Fibroblast of villous mesenchyme (primary cell): ENCODE data around the gene PRPS1. TPM values are rescaled to one million over a fixed set of nuclear protein-coding genes. Genes with fewer than 3 reads are reported as not detected.

Experiments used
- DNase-seq: peaks from one replicate; pipeline ENCODE4 v3.0.0-alpha.2; 2010; ENCODE audit warnings: low read depth
- H3K4me3 ChIP-seq: 2 replicates; pipeline ENCODE4 v1.5.1; 2011; ENCODE audit warnings: low read depth, mild to moderate bottlenecking, low read length
- total RNA-seq: library from RNA; depleted of rRNA; stranded (reverse); fragments of >200 nt; gene quantifications from 2 replicates; pipeline ENCODE4 v1.2.3, GENCODE V29; 2012
- TF ChIP-seq, protein P1 (sequence below): IDR thresholded peaks from 2 replicates; pipeline ENCODE4 v1.5.1; 2012; ENCODE audit warnings: low read depth, mild to moderate bottlenecking, low read length; ENCODE audit not compliant: insufficient read depth

PRPS1 gene
- total RNA-seq, 1 donor = 76.9 TPM

DNA sequence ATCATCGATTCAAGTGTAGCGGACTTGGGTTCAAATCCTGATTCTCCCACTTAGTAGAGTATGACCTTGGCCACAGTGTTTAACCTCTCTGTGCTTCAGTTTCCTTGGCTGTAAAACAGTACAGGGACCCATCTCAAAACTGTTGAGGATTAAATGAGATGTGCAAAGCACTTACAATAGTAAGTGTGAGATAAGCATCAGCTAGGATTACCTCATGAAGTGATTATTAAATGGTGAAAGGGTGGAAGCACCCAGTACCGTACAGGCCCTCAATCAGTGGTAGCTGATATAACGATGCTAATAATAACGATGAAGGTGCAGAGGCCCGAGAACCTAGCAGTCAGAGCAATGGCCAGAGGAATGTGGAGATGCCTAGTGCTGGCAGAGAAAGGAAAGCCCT lies 45.1 kb downstream of the PRPS1 start:
- DNase-seq = peak; percentile 34

DNA sequence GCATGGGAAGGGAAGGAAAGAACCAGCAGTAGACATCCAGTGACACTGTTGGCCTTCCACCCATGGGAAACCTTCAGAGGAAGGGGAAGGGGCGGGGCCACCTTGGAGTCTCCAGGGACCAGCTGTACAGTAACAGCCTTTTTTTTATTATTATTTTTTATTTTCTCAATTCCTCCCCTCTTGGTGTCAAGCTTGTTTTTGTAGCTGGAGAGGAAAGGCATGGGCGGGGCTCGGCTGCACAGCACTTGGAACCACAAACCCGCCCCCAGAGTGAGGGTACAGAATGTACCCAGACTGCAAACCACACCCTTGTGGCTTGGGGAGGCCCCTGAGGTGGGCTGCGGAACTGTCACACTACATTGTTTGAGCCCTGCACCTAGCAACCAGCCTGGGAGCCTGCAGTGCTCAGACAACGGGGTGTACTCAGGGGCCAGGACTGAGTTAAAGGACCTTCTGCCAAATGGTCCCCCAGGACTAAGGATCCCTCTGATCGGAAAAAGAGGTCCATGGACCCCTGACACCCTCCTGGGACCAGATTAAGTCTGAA lies 45.7 kb downstream of the PRPS1 start:
- H3K4me3 ChIP-seq = peak overlapping the region; percentile 40
- peak; percentile 95 for DNase-seq
- TF ChIP-seq, protein P1, sequence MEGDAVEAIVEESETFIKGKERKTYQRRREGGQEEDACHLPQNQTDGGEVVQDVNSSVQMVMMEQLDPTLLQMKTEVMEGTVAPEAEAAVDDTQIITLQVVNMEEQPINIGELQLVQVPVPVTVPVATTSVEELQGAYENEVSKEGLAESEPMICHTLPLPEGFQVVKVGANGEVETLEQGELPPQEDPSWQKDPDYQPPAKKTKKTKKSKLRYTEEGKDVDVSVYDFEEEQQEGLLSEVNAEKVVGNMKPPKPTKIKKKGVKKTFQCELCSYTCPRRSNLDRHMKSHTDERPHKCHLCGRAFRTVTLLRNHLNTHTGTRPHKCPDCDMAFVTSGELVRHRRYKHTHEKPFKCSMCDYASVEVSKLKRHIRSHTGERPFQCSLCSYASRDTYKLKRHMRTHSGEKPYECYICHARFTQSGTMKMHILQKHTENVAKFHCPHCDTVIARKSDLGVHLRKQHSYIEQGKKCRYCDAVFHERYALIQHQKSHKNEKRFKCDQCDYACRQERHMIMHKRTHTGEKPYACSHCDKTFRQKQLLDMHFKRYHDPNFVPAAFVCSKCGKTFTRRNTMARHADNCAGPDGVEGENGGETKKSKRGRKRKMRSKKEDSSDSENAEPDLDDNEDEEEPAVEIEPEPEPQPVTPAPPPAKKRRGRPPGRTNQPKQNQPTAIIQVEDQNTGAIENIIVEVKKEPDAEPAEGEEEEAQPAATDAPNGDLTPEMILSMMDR = no peak

More for the DNA sequence above, 45.1 kb downstream of the PRPS1 start:
- H3K4me3 ChIP-seq = no peak overlapping the region
- TF ChIP-seq, protein P1 = no peak

DNA sequence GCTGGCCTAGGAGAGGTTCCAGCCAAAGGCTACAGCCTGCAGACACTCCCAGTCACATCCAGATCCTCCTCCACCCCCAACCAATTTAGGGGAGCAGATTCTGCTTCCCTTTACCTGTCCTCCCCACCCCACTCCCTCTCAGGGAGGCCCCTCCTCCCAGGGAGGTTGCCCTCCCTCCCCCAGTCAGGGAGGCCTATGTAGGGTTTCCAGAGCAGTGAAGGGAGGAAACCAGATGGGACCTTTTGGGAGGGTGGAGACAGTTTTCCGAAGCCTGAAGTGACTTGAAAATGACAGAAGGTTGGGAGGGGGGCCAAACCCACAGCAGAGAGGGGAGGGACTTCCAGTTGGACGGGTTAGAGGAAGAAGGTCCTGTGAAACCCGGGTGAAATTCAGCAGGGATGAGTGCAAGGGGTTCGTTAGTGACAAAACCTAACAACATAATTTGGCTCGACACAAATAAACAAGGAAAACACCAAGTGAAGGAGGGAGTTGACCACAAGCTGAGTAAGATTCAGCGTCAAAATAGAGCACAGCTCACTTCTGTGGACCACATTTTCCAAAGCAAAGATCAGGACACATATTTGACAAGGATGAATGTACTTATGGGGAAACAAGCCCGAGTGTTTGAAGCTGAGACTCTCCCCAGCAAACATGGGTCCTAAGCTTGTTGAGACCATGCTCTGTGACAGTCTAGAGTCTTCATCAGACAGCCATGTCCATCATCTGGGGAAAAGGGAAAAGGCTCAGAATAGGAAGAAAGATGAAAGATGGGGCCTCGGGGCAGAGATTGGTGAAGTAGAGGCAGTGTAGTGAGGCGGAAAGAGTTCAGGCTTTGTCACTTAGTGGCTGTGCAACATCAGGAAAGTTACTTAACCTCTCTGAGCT lies 46.4 kb downstream of the PRPS1 start:
- peak overlapping the region; percentile 83 for H3K4me3 ChIP-seq
- TF ChIP-seq, protein P1 = no peak
- peak; percentile 94 for DNase-seq

DNA sequence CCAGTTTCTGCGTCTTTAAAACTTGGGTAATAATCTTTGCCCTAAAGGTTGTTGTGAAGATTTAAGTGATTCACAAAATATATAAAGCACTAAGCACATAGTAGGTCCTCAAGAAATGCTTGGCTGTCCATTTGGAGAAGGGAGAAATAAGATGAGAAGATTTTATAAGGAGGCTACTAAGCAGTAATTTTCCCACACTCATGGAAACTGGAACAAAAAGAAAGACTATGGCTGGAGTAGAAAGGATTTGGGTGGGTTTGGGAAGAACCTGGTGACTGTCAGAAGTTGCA lies 47.0 kb downstream of the PRPS1 start:
- peak overlapping the region; percentile 83 for H3K4me3 ChIP-seq
- TF ChIP-seq, protein P1 = no peak
- DNase-seq = no peak

DNA sequence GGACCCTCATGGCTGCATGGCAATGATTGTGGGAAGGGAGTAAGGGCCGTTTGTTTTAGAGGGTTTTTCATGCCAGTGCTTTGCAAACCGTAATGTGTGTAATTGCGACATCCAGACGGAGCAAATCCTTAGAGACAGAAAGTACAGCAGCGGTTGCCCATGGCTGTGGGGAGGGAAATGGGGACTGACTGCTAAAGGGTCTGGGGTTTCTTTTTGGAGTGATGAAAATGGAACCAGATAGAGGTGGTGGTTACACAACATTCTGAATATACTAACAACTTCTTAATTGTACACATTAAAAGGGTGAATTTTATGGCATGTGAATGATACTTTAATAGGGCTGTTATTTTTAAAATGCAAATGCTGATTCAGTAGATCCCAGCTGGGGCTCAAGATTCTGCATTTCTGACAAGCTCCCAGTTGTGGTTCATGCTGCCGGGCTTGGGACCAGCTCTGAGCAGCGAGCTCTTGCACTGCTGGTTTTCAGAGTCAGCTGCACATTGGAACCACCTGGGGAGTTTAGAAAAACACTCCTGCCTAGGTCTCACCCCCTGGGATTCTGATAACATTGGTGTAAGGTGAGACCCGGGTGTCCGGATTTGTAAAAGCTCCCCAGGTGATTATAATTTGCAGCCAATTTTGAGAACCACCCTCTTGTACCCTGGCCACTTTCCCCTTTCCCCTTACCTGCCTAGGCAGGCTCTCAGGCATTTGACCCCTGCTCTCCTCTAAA lies 47.7 kb downstream of the PRPS1 start:
- DNase-seq = peak; percentile 87
- TF ChIP-seq, protein P1 = no peak
- H3K4me3 ChIP-seq = peak overlapping the region; percentile 83

DNA sequence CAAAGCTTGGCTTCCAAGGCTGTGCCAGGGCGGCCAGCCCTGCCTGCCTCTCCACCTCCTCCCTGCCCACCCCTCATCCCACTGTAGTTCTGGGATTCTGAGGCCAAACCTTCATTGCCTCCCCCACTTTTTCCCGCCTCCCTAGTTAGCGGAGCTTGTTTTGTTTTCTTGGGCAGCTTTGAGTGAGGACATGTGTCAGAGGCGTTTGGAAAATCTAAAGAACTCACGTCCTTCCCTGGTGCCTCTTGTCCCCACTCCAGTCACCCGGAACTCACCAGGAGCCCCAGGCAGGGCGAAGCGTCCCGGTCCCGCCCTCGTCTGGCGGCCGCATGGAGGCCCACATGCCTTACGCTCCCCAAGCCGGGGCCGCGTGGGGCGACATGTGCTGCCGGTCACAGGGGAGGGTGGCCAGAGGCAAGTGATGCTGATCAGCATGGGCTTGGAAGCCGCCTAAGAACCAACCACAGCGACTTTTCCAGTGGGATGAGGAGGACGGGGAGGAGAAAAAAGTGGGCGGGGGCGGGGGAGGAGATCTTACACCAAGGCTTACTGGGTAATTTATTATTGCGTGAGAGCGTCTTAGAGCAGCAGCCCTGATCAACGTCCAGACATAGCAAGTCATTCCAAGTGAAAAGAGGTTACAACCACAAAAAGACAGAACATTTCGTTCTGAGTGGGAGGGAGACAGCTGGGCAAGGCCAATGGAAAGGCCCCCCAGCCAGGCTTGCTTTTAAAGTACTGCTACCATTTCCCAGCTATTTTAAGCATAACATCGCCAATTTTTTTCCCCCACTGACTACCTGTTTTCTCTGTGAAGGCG lies 48.5 kb downstream of the PRPS1 start:
- peak overlapping the region; percentile 83 for H3K4me3 ChIP-seq
- TF ChIP-seq, protein P1 = no peak
- DNase-seq = peak; percentile 98
